Gastrocnemius medialis (tissue), 4 donors: ENCODE results near the gene NTNG1.

Experiments used
- POLR2A ChIP-seq, 2 donors: fragments of 450-650 bp; IDR thresholded peaks; one replicate each; pipeline ENCODE4 v1.6.1; 2017; ENCODE audit warnings: antibody characterized with exemption in 2 of 2, mild to moderate bottlenecking in 2 of 2, moderate library complexity in 2 of 2
- TF ChIP-seq, protein P1 (sequence below), 5 experiments: fragments of 450-650 bp in 3 of 5; fragments of 200-600 bp in 2 of 5; sonication (generic) in 2 of 5; IDR thresholded peaks in 4 of 5; conservative IDR thresholded peaks in 1 of 5; 1 replicate in 4 of 5; 2 replicates in 1 of 5; pipeline ENCODE4 v1.5.1; 2016 to 2019; ENCODE audit warnings: antibody characterized with exemption in 5 of 5, mild to moderate bottlenecking in 3 of 5, moderate library complexity in 3 of 5

DNA sequence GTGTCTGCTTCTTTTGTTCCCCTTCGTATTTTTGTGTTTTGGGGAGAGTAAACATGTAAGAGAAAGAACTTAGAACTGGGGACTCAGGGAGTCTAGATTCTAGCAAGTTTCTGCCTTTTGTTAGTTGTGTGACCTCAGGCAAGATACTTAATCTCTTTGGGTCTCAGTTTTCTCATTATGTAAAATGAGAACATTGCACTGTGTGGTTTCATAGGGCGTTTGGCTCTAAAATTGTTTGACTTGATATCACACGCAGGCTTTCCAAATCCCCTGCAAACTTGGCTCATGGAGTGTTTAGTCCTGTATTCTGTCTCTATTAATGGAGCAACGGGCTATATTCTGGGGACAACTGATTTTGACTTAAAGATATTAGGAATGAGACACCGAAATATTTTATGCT, 57.7 kb downstream of the NTNG1 start:
- no peak for TF ChIP-seq POLR2A (IDR thresholded peaks at IDR 0.05)
- TF ChIP-seq, protein P1, sequence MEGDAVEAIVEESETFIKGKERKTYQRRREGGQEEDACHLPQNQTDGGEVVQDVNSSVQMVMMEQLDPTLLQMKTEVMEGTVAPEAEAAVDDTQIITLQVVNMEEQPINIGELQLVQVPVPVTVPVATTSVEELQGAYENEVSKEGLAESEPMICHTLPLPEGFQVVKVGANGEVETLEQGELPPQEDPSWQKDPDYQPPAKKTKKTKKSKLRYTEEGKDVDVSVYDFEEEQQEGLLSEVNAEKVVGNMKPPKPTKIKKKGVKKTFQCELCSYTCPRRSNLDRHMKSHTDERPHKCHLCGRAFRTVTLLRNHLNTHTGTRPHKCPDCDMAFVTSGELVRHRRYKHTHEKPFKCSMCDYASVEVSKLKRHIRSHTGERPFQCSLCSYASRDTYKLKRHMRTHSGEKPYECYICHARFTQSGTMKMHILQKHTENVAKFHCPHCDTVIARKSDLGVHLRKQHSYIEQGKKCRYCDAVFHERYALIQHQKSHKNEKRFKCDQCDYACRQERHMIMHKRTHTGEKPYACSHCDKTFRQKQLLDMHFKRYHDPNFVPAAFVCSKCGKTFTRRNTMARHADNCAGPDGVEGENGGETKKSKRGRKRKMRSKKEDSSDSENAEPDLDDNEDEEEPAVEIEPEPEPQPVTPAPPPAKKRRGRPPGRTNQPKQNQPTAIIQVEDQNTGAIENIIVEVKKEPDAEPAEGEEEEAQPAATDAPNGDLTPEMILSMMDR (IDR thresholded peaks at IDR 0.05 in 4 of 5, conservative IDR thresholded peaks at IDR 0.05 in 1 of 5) = no peak
